Superior temporal gyrus (tissue), 1 donor: Measurements from ENCODE around the gene PPARD.

ENCODE experiments used
- DNase-seq: peaks from one replicate; pipeline ENCODE4 v3.0.0-alpha.2; 2016; ENCODE audit errors: extremely low spot score

PPARD gene

DNA sequence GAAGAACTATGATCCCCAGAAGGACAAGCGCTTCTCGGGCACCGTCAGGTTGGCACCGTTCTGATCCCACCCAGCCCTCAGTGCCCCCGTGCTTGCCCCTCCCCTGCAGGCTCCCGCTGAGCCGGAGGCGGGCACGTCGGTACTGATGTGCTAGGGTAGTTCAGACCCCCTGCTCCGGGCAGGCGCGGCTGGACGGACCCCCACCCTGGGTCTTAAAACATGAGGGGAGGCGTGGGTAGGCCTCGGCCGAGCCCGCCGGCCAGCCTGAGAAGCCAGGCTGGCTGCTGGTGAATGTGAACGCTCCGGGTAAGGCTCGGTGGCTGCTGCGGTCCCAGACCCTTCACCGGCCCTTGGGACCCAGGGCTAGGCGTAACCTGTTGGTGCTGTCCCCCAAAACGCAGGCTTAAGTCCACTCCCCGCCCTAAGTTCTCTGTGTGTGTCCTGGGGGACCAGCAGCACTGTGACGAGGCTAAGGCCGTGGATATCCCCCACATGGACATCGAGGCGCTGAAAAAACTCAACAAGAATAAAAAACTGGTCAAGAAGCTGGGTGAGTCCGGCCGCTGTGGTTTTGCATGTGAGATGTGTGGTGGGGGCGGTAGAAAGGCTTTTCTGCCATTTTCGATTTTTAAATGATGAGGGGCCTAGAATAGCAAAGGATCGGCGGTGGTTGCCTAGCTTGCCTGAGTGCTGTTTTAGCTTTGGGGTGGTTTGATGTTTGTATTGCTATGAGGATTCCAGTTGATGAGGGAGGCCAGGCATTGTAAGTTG is 126.8 kb downstream of the PPARD start:
- DNase-seq, result no peak

GRCh38 chr6:35469751-35470662 is 127.6 kb downstream of the PPARD start:
- no peak for DNase-seq

DNA sequence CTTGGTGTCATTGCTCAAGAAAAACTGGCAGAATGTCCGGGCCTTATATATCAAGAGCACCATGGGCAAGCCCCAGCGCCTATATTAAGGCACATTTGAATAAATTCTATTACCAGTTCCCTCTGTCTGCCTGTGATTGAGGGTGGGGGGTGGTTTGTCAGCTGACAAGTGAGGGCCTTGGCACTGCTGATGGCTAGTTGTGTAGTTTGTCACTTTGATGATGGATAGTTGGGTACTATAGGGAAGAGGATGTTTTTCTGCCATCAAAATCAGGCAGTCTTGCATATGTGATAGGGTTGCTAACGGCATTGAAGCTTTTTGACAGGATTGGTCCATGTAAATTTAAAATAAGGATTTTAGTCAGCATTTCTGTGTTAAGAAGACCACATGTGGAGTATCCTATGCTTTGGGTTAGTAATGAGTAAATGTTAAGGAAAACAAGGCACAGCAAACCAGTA is 128.3 kb downstream of the PPARD start:
- DNase-seq, result no peak

- no peak for DNase-seq
These were observed 129.5 kb downstream of the PPARD start for GRCh38 chr6:35471836-35472345.

DNA sequence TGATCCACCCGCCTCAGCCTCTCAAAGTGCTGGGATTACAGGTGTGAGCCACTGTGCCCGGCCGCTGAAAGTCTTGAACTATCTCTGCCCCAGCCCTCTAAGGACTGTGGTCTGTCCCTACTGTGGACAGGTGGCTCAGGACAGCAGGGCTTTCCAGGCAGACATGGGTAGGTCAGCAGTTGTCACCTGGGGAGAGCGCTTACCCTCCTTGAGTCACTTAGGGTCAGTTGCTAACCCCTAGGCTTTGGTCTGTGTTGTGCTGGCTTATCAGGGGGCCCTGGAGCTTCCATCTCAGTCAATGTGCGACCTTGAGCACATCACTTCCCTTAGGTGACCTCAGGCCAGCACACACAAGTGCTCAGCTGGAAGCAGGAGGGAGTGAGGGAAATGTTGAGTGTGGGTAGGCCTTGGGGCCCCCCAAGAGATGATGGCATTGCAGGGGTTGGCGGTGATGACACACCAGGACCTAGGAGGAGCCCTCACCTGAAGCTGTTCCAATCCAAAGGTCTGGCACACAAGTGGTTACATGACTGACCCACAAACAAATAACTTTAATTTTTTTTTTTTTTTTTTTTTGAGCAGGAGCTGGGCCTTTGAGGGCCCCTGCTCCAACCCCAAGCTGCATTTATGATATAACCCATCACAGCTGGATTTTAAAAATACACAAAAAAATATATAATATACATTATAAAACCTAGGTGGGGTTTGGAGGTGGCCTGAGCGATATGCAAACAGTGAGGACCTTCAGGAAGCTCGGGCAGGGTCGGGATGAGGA is 130.9 kb downstream of the PPARD start:
- no peak for DNase-seq

GRCh38 chr6:35473850-35474130 is 131.4 kb downstream of the PPARD start:
- no peak for DNase-seq

GRCh38 chr6:35474131-35474941 is 132.0 kb downstream of the PPARD start:
- no peak for DNase-seq

- no peak for DNase-seq
These were observed 132.7 kb downstream of the PPARD start for GRCh38 chr6:35474942-35475570.

DNA sequence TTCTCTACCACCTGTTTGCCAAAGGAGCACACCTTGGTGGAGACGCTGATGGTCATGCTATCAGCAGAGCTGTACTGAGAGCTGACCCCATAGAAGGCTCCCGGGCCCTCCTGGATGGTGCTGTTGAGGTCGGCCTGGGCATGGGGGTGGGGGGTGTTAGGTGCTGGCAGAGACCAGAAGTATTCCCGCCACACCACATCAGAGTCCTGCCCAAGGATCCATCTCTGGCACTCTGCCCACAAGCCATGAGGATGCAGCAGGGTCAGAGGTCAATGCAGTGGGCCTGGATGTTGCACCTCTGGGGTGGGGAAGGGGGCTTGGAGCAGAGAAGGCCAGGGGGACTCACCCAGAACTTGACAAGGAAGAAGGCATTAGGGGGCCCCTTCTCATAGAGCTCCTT is 133.2 kb downstream of the PPARD start:
- DNase-seq, result no peak

- no peak for DNase-seq
These were observed 133.6 kb downstream of the PPARD start for GRCh38 chr6:35476004-35476403.

DNA sequence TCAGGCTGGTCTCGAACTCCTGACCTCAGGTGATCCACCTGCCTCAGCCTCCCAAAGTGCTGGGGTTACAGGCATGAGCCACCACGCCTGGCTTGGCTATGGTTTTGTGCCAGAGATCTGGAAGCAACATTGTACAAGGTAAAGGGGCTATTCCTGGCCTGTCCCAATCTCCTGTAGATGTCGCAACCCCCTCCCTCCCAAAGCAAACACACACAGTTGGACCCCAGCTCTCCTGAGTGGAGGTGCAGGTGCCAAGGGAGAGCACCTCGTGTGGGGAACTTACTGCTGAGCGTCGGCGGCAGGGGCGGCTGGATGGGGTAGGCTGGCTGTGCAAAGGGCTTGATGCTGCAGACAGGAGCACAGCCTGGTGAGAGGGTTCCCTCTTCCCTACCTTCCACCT is 134.7 kb downstream of the PPARD start:
- DNase-seq, result no peak
